Endodermal cell (in vitro differentiated cells): ENCODE results near the gene SEC24A. TPM values are rescaled to one million over a fixed set of nuclear protein-coding genes. Genes with fewer than 3 reads are reported as not detected.
"Not testable (repeated sequence)": the region's sequence is repeated elsewhere in the genome, so short reads cannot be mapped to it uniquely, and the experiment has no call there.

ENCODE experiments used
- DNase-seq: peaks from one replicate; pipeline ENCODE4 v3.0.0-alpha.2; 2017
- H3K27ac ChIP-seq: 2 replicates; pipeline ENCODE4 v1.5.1; 2013; ENCODE audit warnings: mild to moderate bottlenecking, low read depth, low read length, moderate library complexity
- H3K27me3 ChIP-seq: 2 replicates; pipeline ENCODE4 v1.6.1; 2013; ENCODE audit warnings: mild to moderate bottlenecking, low read length, moderate library complexity; ENCODE audit not compliant: insufficient read depth, control insufficient read depth, poor library complexity, severe bottlenecking
- H3K36me3 ChIP-seq: 2 replicates; pipeline ENCODE4 v1.7.0; 2013; ENCODE audit warnings: mild to moderate bottlenecking, low read length, moderate library complexity; ENCODE audit not compliant: control insufficient read depth, insufficient read depth
- H3K4me1 ChIP-seq: one replicate; pipeline ENCODE4 v1.7.0; 2013; ENCODE audit warnings: low read length; ENCODE audit not compliant: control insufficient read depth, insufficient read depth
- H3K4me3 ChIP-seq: 2 replicates; pipeline ENCODE4 v1.5.1; 2013; ENCODE audit warnings: mild to moderate bottlenecking, low read length, moderate library complexity
- H3K9ac ChIP-seq: 2 replicates; pipeline ENCODE4 v1.6.1; 2013; ENCODE audit warnings: mild to moderate bottlenecking, low read length, moderate library complexity; ENCODE audit not compliant: poor library complexity, severe bottlenecking; ENCODE audit errors: extremely low read depth
- H3K9me3 ChIP-seq: 2 replicates; pipeline ENCODE4 v1.6.1; 2013; ENCODE audit warnings: mild to moderate bottlenecking, low read length, moderate library complexity; ENCODE audit not compliant: control insufficient read depth
- H3K27ac Mint-ChIP-seq: 2 replicates; pipeline ENCODE4 v1.8.0; 2020; ENCODE audit warnings: mixed read lengths
- H3K27me3 Mint-ChIP-seq: 2 replicates; pipeline ENCODE4 v1.8.0; 2021; ENCODE audit warnings: mild to moderate bottlenecking, mixed read lengths; ENCODE audit not compliant: insufficient read depth
- H3K36me3 Mint-ChIP-seq: 2 replicates; pipeline ENCODE4 v1.8.0; 2020; ENCODE audit warnings: low read depth, mixed read lengths
- H3K4me1 Mint-ChIP-seq: 2 replicates; pipeline ENCODE4 v1.8.0; 2020; ENCODE audit warnings: mixed read lengths
- H3K4me3 Mint-ChIP-seq: 2 replicates; pipeline ENCODE4 v1.8.0; 2020; ENCODE audit warnings: mild to moderate bottlenecking, moderate library complexity, mixed read lengths
- H3K9me3 Mint-ChIP-seq: 2 replicates; pipeline ENCODE4 v1.8.0; 2020; ENCODE audit warnings: mild to moderate bottlenecking, mixed read lengths
- WGBS, 2 experiments: methylation state at CpG; one replicate each; pipeline versions ENCODE4 v1.1.5 to v1.1.7; 2013; ENCODE audit warnings: missing lambda C conversion rate in 2 of 2, mixed read lengths in 1 of 2; ENCODE audit not compliant: insufficient coverage in 1 of 2, insufficient read length in 1 of 2; 5-methylcytosine and 5-hydroxymethylcytosine counted together
- total RNA-seq, 2 donors: library from RNA; stranded (reverse); fragmentation: NEBNext Ultra II Directional in 1 of 2; extraction: Animal tissue kit (Norgen Biotek cat#: 25700) in 1 of 2; gene quantifications; 2 replicates in 1 of 2; 3 replicates in 1 of 2; pipeline ENCODE4 v1.2.1, GENCODE V29; 2021
- TF ChIP-seq, protein P1 (sequence below): fragments of 200-600 bp; sonication (generic); conservative IDR thresholded peaks from 2 replicates; pipeline ENCODE4 v1.5.0; 2021; ENCODE audit warnings: antibody characterized with exemption, mild to moderate bottlenecking

SEC24A gene
- total RNA-seq, 2 donors from 2014 or later, result 26.5 to 32.1 TPM

DNA sequence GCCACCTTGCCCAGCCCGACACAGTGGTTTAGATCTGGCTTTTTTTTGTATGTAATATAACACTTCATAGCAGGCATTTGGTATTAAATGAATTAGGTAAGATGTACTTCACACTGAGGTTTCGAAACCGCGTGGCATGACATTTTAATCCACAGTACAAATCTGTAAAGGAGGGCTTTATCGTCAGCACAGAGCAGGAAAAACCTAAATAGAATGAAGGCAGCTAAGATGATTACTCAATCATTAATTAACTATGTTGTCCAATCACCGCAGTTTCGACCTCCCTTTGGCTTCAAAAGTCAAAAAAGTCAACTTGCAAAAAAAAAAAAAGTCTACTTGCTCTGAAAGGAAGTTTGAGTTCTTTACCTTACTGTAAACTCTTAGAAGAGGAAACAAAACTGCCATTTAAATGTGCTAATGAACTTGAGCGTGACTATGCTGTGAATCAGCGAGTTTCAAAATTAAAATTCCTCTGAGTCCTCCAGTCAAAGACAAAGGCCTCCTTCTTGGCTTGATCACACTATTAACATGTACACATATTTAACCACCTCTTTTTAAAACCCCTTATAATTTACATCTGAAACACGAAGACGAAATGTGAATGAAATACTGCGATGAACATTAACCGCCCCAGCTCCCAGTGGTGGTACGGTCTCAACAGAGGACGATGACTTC is 698 bp upstream of the SEC24A start:
- Histone ChIP-seq H3K4me1 (no peaks in the 10 kb centered on the region), H3K9ac (peak overlapping the region; percentile 98), H3K27ac (peak overlapping the region; percentile 90), H3K36me3 (no peaks in the 10 kb centered on the region), H3K27me3 (no peaks in the 10 kb centered on the region), H3K4me3 (peak overlapping the region; percentile 94), H3K9me3 (no peaks in the 10 kb centered on the region)
- no peaks in the 10 kb centered on the region for H3K9me3 Mint-ChIP-seq
- no peaks in the 10 kb centered on the region for H3K27me3 Mint-ChIP-seq
- peaks cover 22% of the 10 kb centered on the region for H3K4me1 Mint-ChIP-seq
- H3K4me3 Mint-ChIP-seq, result peak overlapping the region; percentile 78
- H3K36me3 Mint-ChIP-seq, result peaks cover 2% of the 10 kb centered on the region
- DNase-seq, result no peak
- peak overlapping the region; percentile 94 for H3K27ac Mint-ChIP-seq
- WGBS, 2 experiments, result 4 to 23% methylated on average over 9 to 15 of the region's 15 CpGs
- TF ChIP-seq, protein P1, sequence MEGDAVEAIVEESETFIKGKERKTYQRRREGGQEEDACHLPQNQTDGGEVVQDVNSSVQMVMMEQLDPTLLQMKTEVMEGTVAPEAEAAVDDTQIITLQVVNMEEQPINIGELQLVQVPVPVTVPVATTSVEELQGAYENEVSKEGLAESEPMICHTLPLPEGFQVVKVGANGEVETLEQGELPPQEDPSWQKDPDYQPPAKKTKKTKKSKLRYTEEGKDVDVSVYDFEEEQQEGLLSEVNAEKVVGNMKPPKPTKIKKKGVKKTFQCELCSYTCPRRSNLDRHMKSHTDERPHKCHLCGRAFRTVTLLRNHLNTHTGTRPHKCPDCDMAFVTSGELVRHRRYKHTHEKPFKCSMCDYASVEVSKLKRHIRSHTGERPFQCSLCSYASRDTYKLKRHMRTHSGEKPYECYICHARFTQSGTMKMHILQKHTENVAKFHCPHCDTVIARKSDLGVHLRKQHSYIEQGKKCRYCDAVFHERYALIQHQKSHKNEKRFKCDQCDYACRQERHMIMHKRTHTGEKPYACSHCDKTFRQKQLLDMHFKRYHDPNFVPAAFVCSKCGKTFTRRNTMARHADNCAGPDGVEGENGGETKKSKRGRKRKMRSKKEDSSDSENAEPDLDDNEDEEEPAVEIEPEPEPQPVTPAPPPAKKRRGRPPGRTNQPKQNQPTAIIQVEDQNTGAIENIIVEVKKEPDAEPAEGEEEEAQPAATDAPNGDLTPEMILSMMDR, result no peak

GRCh38 chr5:134649163-134649835 is 714 bp downstream of the SEC24A start:
- Mint-ChIP-seq H3K4me3 (peak overlapping the region; percentile 78), H3K27me3 (no peaks in the 10 kb centered on the region), H3K9me3 (peaks cover 2% of the 10 kb centered on the region), H3K4me1 (peaks cover 22% of the 10 kb centered on the region), H3K36me3 (peaks cover 7% of the 10 kb centered on the region), H3K27ac (peak overlapping the region; percentile 95)
- peak overlapping the region; percentile 94 for H3K4me3 ChIP-seq
- 1 to 3% methylated on average over 11 to 18 of the region's 18 CpGs for WGBS, 2 experiments
- H3K36me3 ChIP-seq, result peaks cover under 1% of the 10 kb centered on the region
- no peaks in the 10 kb centered on the region for H3K27me3 ChIP-seq
- no peak for DNase-seq
- H3K9ac ChIP-seq, result peak overlapping the region; percentile 98
- H3K27ac ChIP-seq, result peak overlapping the region; percentile 90
- H3K9me3 ChIP-seq, result peaks cover 4% of the 10 kb centered on the region
- H3K4me1 ChIP-seq, result no peaks in the 10 kb centered on the region
- TF ChIP-seq, protein P1, result no peak

DNA sequence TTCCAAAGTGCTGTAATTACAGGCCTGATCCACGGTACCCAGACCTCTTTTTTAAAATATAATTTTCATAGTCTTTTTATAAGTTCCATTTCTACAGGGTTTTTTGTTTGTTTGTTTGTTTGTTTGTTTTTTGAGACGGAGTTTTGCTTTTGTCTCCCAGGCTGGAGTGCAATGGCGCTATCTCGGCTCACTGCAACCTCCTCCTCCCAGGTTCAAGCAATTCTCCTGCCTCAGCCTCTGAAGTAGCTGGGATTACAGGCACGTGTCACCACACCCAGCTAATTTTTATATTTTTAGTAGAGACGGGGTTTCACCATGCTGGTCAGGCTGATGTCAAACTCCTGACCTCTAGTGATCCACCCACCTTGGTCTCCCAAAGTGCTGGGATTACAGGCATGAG is 2.1 kb downstream of the SEC24A start:
- H3K36me3 ChIP-seq, H3K27ac ChIP-seq, H3K27ac Mint-ChIP-seq, DNase-seq, H3K36me3 Mint-ChIP-seq, H3K9me3 Mint-ChIP-seq, H3K9ac ChIP-seq, H3K9me3 ChIP-seq, H3K4me1 ChIP-seq, H3K27me3 Mint-ChIP-seq, H3K27me3 ChIP-seq: not testable (repeated sequence)
- peak overlapping the region; percentile 78 for H3K4me3 Mint-ChIP-seq
- H3K4me3 ChIP-seq, result peak overlapping the region; percentile 94
- peaks cover 22% of the 10 kb centered on the region for H3K4me1 Mint-ChIP-seq
- 90 to 100% methylated on average over 4 to 6 of the region's 6 CpGs for WGBS, 2 experiments
